HepG2 (cell line): ENCODE measurements around the gene EMC9. TPM values are rescaled to one million over a fixed set of nuclear protein-coding genes. Genes with fewer than 3 reads are reported as not detected.
A peak's percentile ranks its signal among the peaks of the same experiment; 100 is the strongest.

Experiments used
- ATAC-seq: fragments of 200-7000 bp; cut with Tn5 transposase; 3 replicates; pipeline ENCODE4 v1.9.1; 2020; ENCODE audit warnings: mild to moderate bottlenecking, moderate library complexity
- BruUV-seq: library from RNA; stranded (reverse); fragments of 400-500 nt; replicated peaks from 2 replicates; lab custom pipeline; 2021; lab: Mats Ljungman, UMichigan
- CTCF ChIA-PET: fragments of 300-600 bp; formaldehyde crosslinking; extraction: SDS; loops from one replicate; lab custom pipeline; 2021; ENCODE audit warnings: low total read pairs, inconsistent platforms, low intra/inter-chr PET ratio; lab: Yijun Ruan, JAX
- POLR2A ChIA-PET: fragments of 350-600 bp; sonication (Branson Sonifier 250); formaldehyde crosslinking; loops from one replicate; lab custom pipeline; 2020; ENCODE audit warnings: antibody characterized with exemption, inconsistent platforms; lab: Yijun Ruan, JAX
- DNase-seq: peaks from one replicate; pipeline ENCODE4 v3.0.0-alpha.2; 2015; ENCODE audit warnings: low spot score
- FAIRE-seq: peaks from 3 replicates; lab custom pipeline; 2011; peaks lifted over from hg19 to GRCh38; lab: Jason Lieb, UNC
- H2AFZ ChIP-seq: one replicate; pipeline ENCODE4 v1.6.1; 2011; ENCODE audit warnings: low read length, inconsistent platforms
- H3K27ac ChIP-seq: fragments of 300-600 bp; 3 replicates; pipeline ENCODE4 v1.8.0; 2011; ENCODE audit warnings: mixed run types, mild to moderate bottlenecking, mixed read lengths, low read length, inconsistent platforms; ENCODE audit not compliant: insufficient read depth; ENCODE audit errors: extremely low read length
- H3K27me3 ChIP-seq, 2 experiments: fragments of 200-600 bp in 1 of 2; 2 replicates in 1 of 2; 3 replicates in 1 of 2; pipeline versions ENCODE4 v1.6.0 to v1.8.0; 2011; ENCODE audit warnings: low read length in 2 of 2, mild to moderate bottlenecking in 2 of 2, moderate library complexity in 2 of 2, inconsistent platforms in 1 of 2; ENCODE audit not compliant: insufficient read depth in 2 of 2, control insufficient read depth in 1 of 2
- H3K36me3 ChIP-seq, 2 experiments: fragments of 200-600 bp in 1 of 2; replicated peaks in 1 of 2; 2 replicates in 1 of 2; 3 replicates in 1 of 2; pipeline versions ENCODE4 v1.5.1 to v1.8.0; 2011; ENCODE audit warnings: low read length in 2 of 2, inconsistent platforms in 1 of 2; ENCODE audit not compliant: insufficient read depth in 2 of 2, control insufficient read depth in 1 of 2
- H3K4me1 ChIP-seq: 2 replicates; pipeline ENCODE4 v1.5.1; 2012; ENCODE audit warnings: low read length, inconsistent platforms; ENCODE audit not compliant: insufficient read depth
- H3K4me2 ChIP-seq: 2 replicates; pipeline ENCODE4 v1.6.0; 2011; ENCODE audit warnings: low read depth, low read length, inconsistent platforms
- H3K4me3 ChIP-seq, 3 experiments: fragments of 200-600 bp in 1 of 3; sonication (generic), shearing (Covaris generic) in 1 of 3; replicated peaks in 1 of 3; 2 replicates each; pipeline ENCODE4 v1.5.1; 2011 to 2016; ENCODE audit warnings: low read length in 3 of 3, inconsistent platforms in 2 of 3, low read depth in 2 of 3, mild to moderate bottlenecking in 2 of 3, control low read depth in 1 of 3, mixed read lengths in 1 of 3; ENCODE audit not compliant: insufficient read depth in 1 of 3
- H3K79me2 ChIP-seq: one replicate; pipeline ENCODE4 v1.6.1; 2011; ENCODE audit warnings: low read length, inconsistent platforms; ENCODE audit not compliant: insufficient read depth
- H3K9ac ChIP-seq: 2 replicates; pipeline ENCODE4 v1.6.0; 2011; ENCODE audit warnings: mild to moderate bottlenecking, low read depth, low read length, inconsistent platforms; ENCODE audit not compliant: insufficient read depth
- H3K9me3 ChIP-seq: 2 replicates; pipeline ENCODE4 v1.5.1; 2012; ENCODE audit warnings: mild to moderate bottlenecking, low read length
- H4K20me1 ChIP-seq: 2 replicates; pipeline ENCODE4 v1.6.0; 2011; ENCODE audit warnings: inconsistent platforms, mild to moderate bottlenecking, low read length, moderate library complexity; ENCODE audit not compliant: insufficient read depth
- AGO1 ChIP-seq: fragments of 200-400 bp; formaldehyde crosslinking; IDR thresholded peaks from 2 replicates; pipeline ENCODE4 v1.6.1; 2017; ENCODE audit warnings: mild to moderate bottlenecking, low read depth, low read length, moderate library complexity; ENCODE audit not compliant: poor library complexity, severe bottlenecking
- AGO2 ChIP-seq: fragments of 200-400 bp; formaldehyde crosslinking; optimal IDR thresholded peaks from 2 replicates; pipeline ENCODE3; 2017; ENCODE audit warnings: mild to moderate bottlenecking, low read depth, low read length, moderate library complexity
- ARNTL ChIP-seq: sonication (generic); formaldehyde crosslinking; IDR thresholded peaks from 2 replicates; pipeline ENCODE4 v1.4.0; 2020; ENCODE audit warnings: mild to moderate bottlenecking, missing genetic modification reagents
- CEBPZ ChIP-seq: IDR thresholded peaks from 2 replicates; pipeline ENCODE4 v1.6.1; 2012; ENCODE audit warnings: low read length, improper control_type of control experiment
- ESRRA ChIP-seq: sonication (generic); formaldehyde crosslinking; IDR thresholded peaks from 2 replicates; pipeline ENCODE4 v1.5.1; 2020; ENCODE audit warnings: mild to moderate bottlenecking, low read depth, missing genetic modification reagents
- GABPB1 ChIP-seq: IDR thresholded peaks from 2 replicates; pipeline ENCODE4 v1.6.1; 2016; ENCODE audit warnings: mild to moderate bottlenecking, missing genetic modification reagents, moderate library complexity, missing compliant biosample characterization
- MNT ChIP-seq: fragments of 450-650 bp; IDR thresholded peaks from 2 replicates; pipeline ENCODE4 v1.6.1; 2016
- PHF5A ChIP-seq: IDR thresholded peaks from one replicate; pipeline ENCODE4 v1.6.1; 2018; ENCODE audit warnings: low read depth, missing genetic modification reagents; ENCODE audit not compliant: unreplicated experiment
- RARA ChIP-seq: IDR thresholded peaks from 2 replicates; pipeline ENCODE4 v1.6.1; 2016; ENCODE audit warnings: missing genetic modification reagents, missing compliant biosample characterization
- UBTF ChIP-seq: sonication (generic); formaldehyde crosslinking; IDR thresholded peaks from 2 replicates; pipeline ENCODE4 v1.4.0; 2020; ENCODE audit warnings: mild to moderate bottlenecking, missing genetic modification reagents
- ZBTB34 ChIP-seq: sonication (generic); formaldehyde crosslinking; IDR thresholded peaks from 2 replicates; pipeline ENCODE4 v1.8.0; 2022; ENCODE audit warnings: mild to moderate bottlenecking, missing genetic modification reagents
- ZFX ChIP-seq: sonication (generic); formaldehyde crosslinking; IDR thresholded peaks from 2 replicates; pipeline ENCODE4 v1.4.0; 2020; ENCODE audit warnings: mild to moderate bottlenecking, low read depth, missing genetic modification reagents, moderate library complexity
- WGBS: methylation state at CpG from one replicate; pipeline ENCODE4 v1.1.6; 2017; ENCODE audit warnings: low lambda C conversion rate; 5-methylcytosine and 5-hydroxymethylcytosine counted together
- in situ Hi-C: cut with HindIII; loops from 2 replicates; pipeline ENCODE4 v1.10.0; 2017; ENCODE audit warnings: low pct_unique_long_range_greater_than_20kb; ENCODE audit not compliant: extremely low pct_ligation_motif_present
- intact Hi-C: fragments of 100-400 bp; cut with micrococcal nuclease; formaldehyde crosslinking; loops from one replicate; pipeline ENCODE4 v1.10.0; 2022; ENCODE audit not compliant: unreplicated experiment
- polyA plus RNA-seq, 8 experiments: library from polyadenylated mRNA; depleted of rRNA in 3 of 8; stranded (reverse) in 7 of 8; unstranded in 1 of 8; fragments of >200 nt; fragmentation: Illumina TruSeq in 4 of 8; extraction: Trizol in 4 of 8; gene quantifications; 2 replicates each; pipeline versions ENCODE4 v1.2.1 to v1.2.3, GENCODE V29; 2011 to 2016; ENCODE audit warnings: low read depth in 4 of 8, missing spikeins in 1 of 8, mixed read lengths in 1 of 8; ENCODE audit not compliant: insufficient read depth in 1 of 8
- total RNA-seq, 5 experiments: library from RNA; depleted of rRNA; stranded (reverse); fragments of >200 nt; fragmentation: Illumina TruSeq; extraction: Trizol; gene quantifications; 2 replicates each; pipeline ENCODE4 v1.2.3, GENCODE V29; 2016; ENCODE audit warnings: low read depth in 1 of 5

The EMC9 gene
- total and polyA plus RNA-seq, 2 of the 13 experiments (the other 11 are each of a cell fraction or from before 2014, with no cell fraction given) = 60.5 to 78.7 TPM

- peaks cover 67% of the 10 kb centered on the region for H3K4me1 ChIP-seq
- no peak overlapping the region for H3K9ac ChIP-seq
- no peak for ATAC-seq
- no peak for FAIRE-seq
- peak overlapping the region in 1 of 3 experiments; percentile 99; a peak in 1 of 6 replicates for H3K4me3 ChIP-seq
- 89% methylated on average over 13 of the region's 13 CpGs for WGBS
- CTCF ChIA-PET = interaction anchor here (1.4 kb wide), 1 partner anchor 22 kb away, joined by 6 read pairs; the partner anchor contains the start of gene IRF9
- H3K36me3 ChIP-seq = peaks cover 19 to 35% of the 10 kb centered on the region in 2 experiments
- peak overlapping the region; percentile 75 for H3K27ac ChIP-seq
- no peaks in the 10 kb centered on the region for H3K9me3 ChIP-seq
- in situ Hi-C loops (loop anchor here (25.0 kb wide), 1 partner anchor 826 kb away; the partner anchor contains the start of genes BCL2L2, PABPN1 and PPP1R3E), intact Hi-C loops (no loop called here)
- H3K27me3 ChIP-seq = no peaks in the 10 kb centered on the region; a peak in 1 of 5 replicates
- H3K79me2 ChIP-seq = peaks cover 44% of the 10 kb centered on the region
- BruUV-seq = no TSS peak
- H3K4me2 ChIP-seq = peak overlapping the region; percentile 88
- H4K20me1 ChIP-seq = peaks cover 11% of the 10 kb centered on the region
- no peak for DNase-seq
- H2AFZ ChIP-seq = no peak overlapping the region
- POLR2A ChIA-PET = interaction anchor here (0.9 to 22.7 kb wide), 11 partner anchors 8 to 1043 kb away, joined by 3 to 977 read pairs (median 42); partner anchors contain the start of genes ACIN1, C14orf119, CHMP4A and CIDEB
- 0 out of 2 replicates have a peak, but pooled peaks have one; percentile 17 for TF ChIP-seq GABPB1
- peak; percentile 35; the same call in 1 of the 2 replicates for TF ChIP-seq RARA (CRISPR knock-in tag)
- TF ChIP-seq UBTF (CRISPR knock-in tag) = peak; percentile 29; the same call in 1 of the 2 replicates
- TF ChIP-seq MNT = peak; percentile 35; the same call in 1 of the 2 replicates
- TF ChIP-seq ARNTL = 0 out of 2 replicates have a peak, but pooled peaks have one; percentile 41
- peak; percentile 72 for TF ChIP-seq AGO1
- peak; percentile 86 for TF ChIP-seq AGO2
- peak; percentile 42; the same call in 1 of the 2 replicates for TF ChIP-seq ESRRA (CRISPR knock-in tag)
- TF ChIP-seq CEBPZ = no peak
- peak; percentile 30 for TF ChIP-seq PHF5A (CRISPR knock-in tag)
- peak; percentile 64; the same call in 1 of the 2 replicates for TF ChIP-seq ZFX (CRISPR knock-in tag)
- peak; percentile 77; the same call in 1 of the 2 replicates for TF ChIP-seq ZBTB34 (CRISPR knock-in tag)
These were observed 2.8 kb downstream of the EMC9 start for GRCh38 chr14:24138396-24139271.
